GM23338 (cell line): ENCODE data around the gene PSMD12. TPM values are rescaled to one million over a fixed set of nuclear protein-coding genes. Genes with fewer than 3 reads are reported as not detected.

Experiments
- ATAC-seq: fragments of 200-7000 bp; cut with Tn5 transposase; 3 replicates; pipeline ENCODE4 v1.9.1; 2020
- DNase-seq: peaks from one replicate; pipeline ENCODE4 v3.0.0-alpha.2; 2015; ENCODE audit warnings: low spot score
- H2AFZ ChIP-seq: fragments of 200-600 bp; sonication (generic); 2 replicates; pipeline ENCODE4 v1.8.0; 2016; ENCODE audit warnings: antibody characterized with exemption, mild to moderate bottlenecking, moderate library complexity
- H3F3A ChIP-seq: fragments of 200-600 bp; sonication (generic); replicated peaks from 2 replicates; pipeline ENCODE4 v1.8.0; 2017; ENCODE audit warnings: antibody characterized with exemption, mixed run types, low read depth
- H3K27ac ChIP-seq: fragments of 200-600 bp; sonication (generic); 2 replicates; pipeline ENCODE4 v1.6.1; 2016; ENCODE audit warnings: low read depth
- H3K27me3 ChIP-seq: fragments of 200-600 bp; sonication (generic); 2 replicates; pipeline ENCODE4 v1.8.0; 2016; ENCODE audit warnings: mild to moderate bottlenecking, mixed run types, moderate library complexity; ENCODE audit not compliant: insufficient read depth
- H3K36me3 ChIP-seq: fragments of 200-600 bp; sonication (generic); 2 replicates; pipeline ENCODE4 v1.8.0; 2016; ENCODE audit warnings: mild to moderate bottlenecking; ENCODE audit not compliant: insufficient read depth
- H3K4me1 ChIP-seq: fragments of 200-600 bp; sonication (generic); 2 replicates; pipeline ENCODE4 v1.8.0; 2016; ENCODE audit warnings: mild to moderate bottlenecking, moderate library complexity; ENCODE audit not compliant: insufficient read depth
- H3K4me2 ChIP-seq: fragments of 200-600 bp; sonication (generic); 2 replicates; pipeline ENCODE4 v1.7.1; 2017; ENCODE audit warnings: mixed run types
- H3K4me3 ChIP-seq: fragments of 200-600 bp; sonication (generic); 2 replicates; pipeline ENCODE4 v1.6.1; 2016; ENCODE audit warnings: mixed run types
- H3K79me2 ChIP-seq: fragments of 200-600 bp; sonication (generic); replicated peaks from 2 replicates; pipeline ENCODE4 v1.8.0; 2017; ENCODE audit warnings: mild to moderate bottlenecking; ENCODE audit not compliant: insufficient read depth
- H3K9me2 ChIP-seq: fragments of 200-600 bp; sonication (generic); 2 replicates; pipeline ENCODE4 v1.8.0; 2017; ENCODE audit not compliant: insufficient read depth
- H4K20me1 ChIP-seq: fragments of 200-600 bp; sonication (generic); replicated peaks from 2 replicates; pipeline ENCODE4 v1.8.0; 2017; ENCODE audit warnings: mild to moderate bottlenecking; ENCODE audit not compliant: insufficient read depth
- H3K27ac Mint-ChIP-seq: 2 replicates; pipeline ENCODE4 v1.8.0; 2020; ENCODE audit warnings: inconsistent platforms, mild to moderate bottlenecking, moderate library complexity, mixed read lengths
- H3K27me3 Mint-ChIP-seq: 3 replicates; pipeline ENCODE4 v1.8.0; 2022; ENCODE audit warnings: low read depth, mild to moderate bottlenecking, moderate library complexity, mixed read lengths, inconsistent platforms; ENCODE audit not compliant: insufficient read depth, poor library complexity
- H3K36me3 Mint-ChIP-seq: 3 replicates; pipeline ENCODE4 v1.8.0; 2021; ENCODE audit warnings: low read depth, mild to moderate bottlenecking, inconsistent platforms, moderate library complexity, mixed read lengths
- H3K4me1 Mint-ChIP-seq: 3 replicates; pipeline ENCODE4 v1.8.0; 2020; ENCODE audit warnings: mild to moderate bottlenecking, inconsistent platforms, mixed read lengths
- H3K4me3 Mint-ChIP-seq: 3 replicates; pipeline ENCODE4 v1.8.0; 2021; ENCODE audit warnings: moderate library complexity, mild to moderate bottlenecking, inconsistent platforms, mixed read lengths
- H3K9me3 Mint-ChIP-seq: 3 replicates; pipeline ENCODE4 v1.8.0; 2020; ENCODE audit warnings: moderate library complexity, mild to moderate bottlenecking, inconsistent platforms, mixed read lengths
- CREB1 ChIP-seq: fragments of 250-450 bp; sonication (Bioruptor Pico); IDR thresholded peaks from 2 replicates; pipeline ENCODE4 v1.5.0; 2020; ENCODE audit warnings: low read depth, mild to moderate bottlenecking, moderate library complexity
- JUNB ChIP-seq: IDR thresholded peaks from one replicate; pipeline ENCODE4 v1.6.1; 2016; ENCODE audit warnings: antibody characterized with exemption; ENCODE audit not compliant: unreplicated experiment
- NANOG ChIP-seq: IDR thresholded peaks from 2 replicates; pipeline ENCODE4 v1.6.1; 2016; ENCODE audit warnings: antibody characterized with exemption, borderline replicate concordance
- POLR2AphosphoS5 ChIP-seq: IDR thresholded peaks from 2 replicates; pipeline ENCODE4 v1.6.1; 2016; ENCODE audit warnings: antibody characterized with exemption, low read depth
- STAT1 ChIP-seq: IDR thresholded peaks from one replicate; pipeline ENCODE4 v1.6.1; 2016; ENCODE audit warnings: antibody characterized with exemption; ENCODE audit not compliant: unreplicated experiment
- ZNF114 ChIP-seq: fragments of 250-450 bp; sonication (Bioruptor Pico); IDR thresholded peaks from 2 replicates; pipeline ENCODE4 v1.5.0; 2020; ENCODE audit warnings: mild to moderate bottlenecking, moderate library complexity
- ZNF331 ChIP-seq: fragments of 250-450 bp; sonication (Bioruptor Pico); IDR thresholded peaks from 2 replicates; pipeline ENCODE4 v1.5.0; 2020; ENCODE audit warnings: low read depth, mild to moderate bottlenecking, moderate library complexity
- long read RNA-seq: library from polyadenylated mRNA; unstranded; transcript quantifications from one replicate; pipeline ENCODE4 v2.0.0, GENCODE V29; 2020; ENCODE audit not compliant: unreplicated experiment
- polyA plus RNA-seq: library from polyadenylated mRNA; unstranded; fragments of >200 nt; fragmentation: Nextera tagmentation; extraction: Ambion mirVana; gene quantifications from 2 replicates; pipeline ENCODE4 v1.2.1, GENCODE V29; 2016
- total RNA-seq: library from RNA; depleted of rRNA; stranded (reverse); fragments of >200 nt; shearing (Covaris generic); gene quantifications from 2 replicates; pipeline ENCODE4 v1.2.3, GENCODE V29; 2014; rRNA removed
- TF ChIP-seq, protein P1 (sequence below): IDR thresholded peaks from 2 replicates; pipeline ENCODE4 v1.6.1; 2016; ENCODE audit warnings: antibody characterized with exemption

PSMD12 gene
- total RNA-seq (67.1 and 73.7 TPM in 2 replicates), polyA plus RNA-seq (130 and 146 TPM in 2 replicates)
- long read RNA-seq, full-length matches to known transcripts = 62 of 88 reads
- long read RNA-seq, partial matches to known transcripts = 22 of 88 reads
- long read RNA-seq, other reads (novel, unspliced or antisense) = 4 of 88 reads

- Histone ChIP-seq H3K79me2 (peaks cover 48% of the 10 kb centered on the region), H3K27ac (peak within 1 kb of the TSS; percentile 90), H3K27me3 (no peaks in the 10 kb centered on the region), H4K20me1 (peaks cover 27% of the 10 kb centered on the region), H3K4me1 (peaks cover 12% of the 10 kb centered on the region), H2AFZ (peak within 1 kb of the TSS; percentile 77), H3K9me2 (no peaks in the 10 kb centered on the region), H3K4me2 (peak within 1 kb of the TSS; percentile 100), H3F3A (no peaks in the 10 kb centered on the region; the same call in none of the 2 replicates), H3K36me3 (no peaks in the 10 kb centered on the region), H3K4me3 (peak within 1 kb of the TSS; percentile 100)
- Mint-ChIP-seq H3K9me3 (no peaks in the 10 kb centered on the region), H3K4me3 (peak within 1 kb of the TSS; percentile 98), H3K27ac (peak within 1 kb of the TSS; percentile 96), H3K27me3 (peaks cover 8% of the 10 kb centered on the region), H3K4me1 (peaks cover 8% of the 10 kb centered on the region), H3K36me3 (peaks cover 26% of the 10 kb centered on the region)
- DNase-seq (peak; percentile 91), ATAC-seq (peak; percentile 98)
- no peak for TF ChIP-seq NANOG
- TF ChIP-seq JUNB = no peak
- TF ChIP-seq, protein P1, sequence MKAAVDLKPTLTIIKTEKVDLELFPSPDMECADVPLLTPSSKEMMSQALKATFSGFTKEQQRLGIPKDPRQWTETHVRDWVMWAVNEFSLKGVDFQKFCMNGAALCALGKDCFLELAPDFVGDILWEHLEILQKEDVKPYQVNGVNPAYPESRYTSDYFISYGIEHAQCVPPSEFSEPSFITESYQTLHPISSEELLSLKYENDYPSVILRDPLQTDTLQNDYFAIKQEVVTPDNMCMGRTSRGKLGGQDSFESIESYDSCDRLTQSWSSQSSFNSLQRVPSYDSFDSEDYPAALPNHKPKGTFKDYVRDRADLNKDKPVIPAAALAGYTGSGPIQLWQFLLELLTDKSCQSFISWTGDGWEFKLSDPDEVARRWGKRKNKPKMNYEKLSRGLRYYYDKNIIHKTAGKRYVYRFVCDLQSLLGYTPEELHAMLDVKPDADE = peak; percentile 90
- peak; percentile 65 for TF ChIP-seq CREB1 (CRISPR knock-in tag)
- no peak for TF ChIP-seq STAT1
- TF ChIP-seq ZNF114 (CRISPR knock-in tag) = no peak
- peak; percentile 94 for TF ChIP-seq POLR2AphosphoS5
Observed at GRCh38 chr17:67366193-67367157, at the start of gene PSMD12. Gene PSMD12 (minus strand): TSS chr17:67366577. CDS start chr17:67366519, 58 bp downstream.

- peaks cover 94% of the 10 kb centered on the region for H3K79me2 ChIP-seq
- peaks cover 6% of the 10 kb centered on the region for H3K36me3 ChIP-seq
- no peaks in the 10 kb centered on the region for H3F3A ChIP-seq
- no peak overlapping the region for H3K4me3 Mint-ChIP-seq
- H3K27me3 Mint-ChIP-seq = peaks cover 4% of the 10 kb centered on the region
- no peak for TF ChIP-seq JUNB
- TF ChIP-seq STAT1 = no peak
- TF ChIP-seq ZNF331 (CRISPR knock-in tag) = no peak
- no peak for TF ChIP-seq ZNF114 (CRISPR knock-in tag)
- peaks cover 5% of the 10 kb centered on the region; the same call in 1 of the 2 replicates for H3K9me2 ChIP-seq
- peaks cover 18% of the 10 kb centered on the region; the same call in 2 of the 3 replicates for H3K36me3 Mint-ChIP-seq
- H3K27ac Mint-ChIP-seq = no peak overlapping the region
- H3K9me3 Mint-ChIP-seq = peaks cover 17% of the 10 kb centered on the region
- no peaks in the 10 kb centered on the region for H3K27me3 ChIP-seq
- no peak overlapping the region for H3K4me2 ChIP-seq
- peaks cover 3% of the 10 kb centered on the region; the same call in 1 of the 3 replicates for H3K4me1 Mint-ChIP-seq
- peaks cover 41% of the 10 kb centered on the region for H4K20me1 ChIP-seq
- H3K27ac ChIP-seq = no peak overlapping the region
- no peak overlapping the region for H2AFZ ChIP-seq
- no peak for ATAC-seq
- no peak overlapping the region for H3K4me3 ChIP-seq
- H3K4me1 ChIP-seq = peaks cover 6% of the 10 kb centered on the region
- no peak for DNase-seq
Observed at GRCh38 chr17:67415291-67415690, 48.9 kb upstream of the PSMD12 start.
